Activated CD8-positive, alpha-beta memory T cell treated with anti-CD3 and anti-CD28 coated beads, Interleukin-2, amount 50 U/mL, for 48 hours (primary cell): ENCODE measurements around the gene GOLGA6A.
"Not testable (repeated sequence)": the region's sequence is repeated elsewhere in the genome, so short reads cannot be mapped to it uniquely, and the experiment has no call there.

Experiments
- DNase-seq: peaks from one replicate; pipeline ENCODE4 v3.0.0-alpha.2; 2020

The GOLGA6A gene

GRCh38 chr15:74099963-74100733 is 17.8 kb upstream of the GOLGA6A start:
- peak; percentile 93 for DNase-seq

GRCh38 chr15:74096753-74097474 is 14.6 kb upstream of the GOLGA6A start:
- DNase-seq = not testable (repeated sequence)

DNA sequence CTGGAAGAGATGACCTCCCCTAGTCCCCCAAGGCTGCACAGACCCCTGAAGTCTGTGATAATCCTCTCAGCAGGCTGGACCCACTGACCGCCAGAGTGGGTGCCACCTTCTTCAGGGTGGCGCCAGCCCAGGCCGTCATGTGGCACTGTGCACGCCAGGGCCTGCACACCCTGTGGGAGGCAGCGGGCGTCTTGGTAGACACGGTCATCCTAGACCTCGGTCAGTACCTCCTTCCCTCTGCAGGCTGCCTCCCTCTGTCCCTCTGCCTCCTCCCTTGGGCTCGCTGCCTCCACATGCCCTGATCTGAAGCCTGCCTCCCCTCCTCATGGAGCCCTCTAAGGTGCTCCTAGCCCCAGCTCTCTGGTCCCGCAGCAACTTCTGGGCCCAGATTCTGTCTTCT is 13.3 kb upstream of the GOLGA6A start:
- not testable (repeated sequence) for DNase-seq

DNA sequence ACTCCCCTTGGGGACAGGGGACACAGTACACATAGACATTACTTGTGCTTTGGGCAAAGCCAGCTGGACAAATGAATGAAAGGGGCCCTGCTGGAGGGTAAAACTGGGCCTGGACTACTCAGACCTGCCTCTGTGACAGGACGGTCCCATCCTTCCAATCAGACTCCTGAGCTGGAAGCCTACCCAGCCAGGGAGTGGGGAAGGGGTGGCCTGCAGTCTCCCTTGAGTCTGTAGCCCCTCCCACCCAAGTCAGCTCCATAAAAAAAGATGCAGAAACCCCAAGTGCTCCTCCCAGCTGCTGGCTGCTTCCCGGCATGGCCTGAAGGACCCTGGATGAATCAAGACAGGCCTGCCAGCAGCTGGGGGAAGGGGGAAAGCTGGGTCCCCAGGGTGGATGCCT is 12.2 kb upstream of the GOLGA6A start:
- DNase-seq = not testable (repeated sequence)

DNA sequence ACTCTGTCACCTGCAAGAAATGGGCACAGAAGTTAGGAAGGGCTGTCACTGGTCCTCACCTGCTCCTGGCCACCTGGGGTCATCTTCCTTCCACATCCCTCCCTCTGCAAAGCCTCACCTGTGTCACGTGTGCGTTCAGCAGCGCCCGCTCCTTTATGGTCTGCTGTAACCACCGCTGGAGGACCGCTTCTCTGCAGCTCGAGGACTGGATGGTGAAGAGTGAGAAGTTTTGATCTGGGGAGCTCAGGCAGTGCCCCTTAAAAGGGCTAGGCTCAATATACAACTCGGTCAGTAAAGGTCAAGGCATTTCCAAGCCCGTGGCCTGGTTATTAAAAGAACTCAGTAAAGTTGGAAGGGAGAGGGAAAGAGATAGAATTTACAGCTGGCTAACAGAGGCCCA is 6.6 kb downstream of the GOLGA6A start:
- DNase-seq = peak; percentile 20

GRCh38 chr15:74072614-74073337 is 9.6 kb downstream of the GOLGA6A start:
- peak; percentile 70 for DNase-seq

DNA sequence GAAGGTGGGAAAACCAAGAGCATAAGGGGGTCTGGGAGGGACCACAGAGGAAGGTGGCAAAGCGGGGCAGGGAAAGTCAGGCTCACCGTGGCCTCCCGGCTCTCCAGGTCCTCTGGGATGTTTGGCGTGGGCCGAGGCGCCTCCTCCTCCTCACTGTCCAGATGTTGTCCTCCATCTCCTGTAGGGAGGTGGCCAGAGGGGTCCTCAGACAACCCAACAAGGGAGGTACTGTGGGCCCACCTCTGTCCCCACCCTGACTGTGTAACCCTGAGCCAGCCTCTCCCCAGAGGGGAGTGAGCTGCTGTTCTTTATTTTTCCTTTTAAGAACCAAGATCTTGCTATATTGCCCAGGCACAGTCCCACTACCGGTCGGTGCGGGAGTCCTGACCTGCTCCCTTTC is 10.2 kb downstream of the GOLGA6A start:
- DNase-seq = peak; percentile 47

GRCh38 chr15:74071645-74072044 is 10.7 kb downstream of the GOLGA6A start:
- peak; percentile 38 for DNase-seq

DNA sequence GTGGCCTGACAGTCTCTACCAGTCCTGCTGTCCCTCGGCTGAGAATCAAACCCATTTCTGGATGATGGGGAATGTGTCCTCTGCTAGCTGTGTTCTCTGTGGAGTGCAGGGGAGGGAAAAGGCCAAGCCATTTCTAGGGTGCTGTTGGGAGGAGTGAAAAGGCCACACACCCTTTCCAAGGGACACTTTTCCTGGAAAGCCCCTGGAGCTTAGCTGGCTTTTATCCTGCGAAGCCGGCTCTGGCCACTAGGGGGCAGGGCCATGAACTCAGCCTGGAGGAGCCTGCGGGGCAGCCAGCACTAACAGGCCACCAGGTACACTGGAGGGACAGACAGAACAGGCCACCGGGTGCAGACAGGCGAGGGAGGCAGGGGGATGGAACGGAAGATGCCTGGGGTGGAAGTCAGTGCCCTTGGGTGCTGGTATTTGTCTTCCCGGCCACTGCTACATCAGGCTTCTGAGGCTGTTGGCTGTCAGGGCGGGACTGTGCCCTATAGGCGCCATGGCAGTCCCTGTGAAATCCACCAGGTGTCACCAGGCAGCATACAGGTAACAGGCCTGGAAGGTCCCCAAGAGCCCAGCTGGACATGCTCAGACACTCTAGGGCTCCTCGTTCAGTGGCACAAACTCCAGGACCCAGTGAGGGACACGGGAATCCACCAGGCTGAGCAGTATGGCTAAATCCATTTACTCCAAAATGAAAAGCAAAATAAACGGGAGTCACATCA is 16.5 kb downstream of the GOLGA6A start:
- peak; percentile 80 for DNase-seq

- not testable (repeated sequence) for DNase-seq
Measured at GRCh38 chr15:74064822-74065221, 17.5 kb downstream of the GOLGA6A start.

DNA sequence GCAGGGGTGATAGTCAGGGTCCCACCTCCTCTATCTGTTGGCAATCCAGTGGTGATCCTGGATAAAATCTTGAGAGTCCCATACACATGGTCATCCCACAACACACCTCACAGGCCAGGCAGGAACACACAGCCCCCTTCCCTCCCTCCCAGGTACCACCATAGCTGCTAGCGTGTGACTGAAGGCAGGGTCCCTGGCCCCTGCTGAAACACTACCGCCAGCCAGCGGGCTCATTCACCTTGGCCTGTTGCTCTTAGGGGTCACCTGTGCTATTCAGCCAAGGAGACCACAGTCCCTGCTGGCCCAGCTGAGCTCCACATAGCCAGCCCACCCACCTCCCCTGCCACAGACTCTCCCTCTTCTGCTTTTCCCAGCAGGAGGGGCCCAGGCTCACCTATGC is 18.2 kb downstream of the GOLGA6A start:
- DNase-seq = not testable (repeated sequence)

GRCh38 chr15:74063425-74064146 is 18.8 kb downstream of the GOLGA6A start:
- DNase-seq = not testable (repeated sequence)

GRCh38 chr15:74062671-74063070 is 19.7 kb downstream of the GOLGA6A start:
- no peak for DNase-seq

DNA sequence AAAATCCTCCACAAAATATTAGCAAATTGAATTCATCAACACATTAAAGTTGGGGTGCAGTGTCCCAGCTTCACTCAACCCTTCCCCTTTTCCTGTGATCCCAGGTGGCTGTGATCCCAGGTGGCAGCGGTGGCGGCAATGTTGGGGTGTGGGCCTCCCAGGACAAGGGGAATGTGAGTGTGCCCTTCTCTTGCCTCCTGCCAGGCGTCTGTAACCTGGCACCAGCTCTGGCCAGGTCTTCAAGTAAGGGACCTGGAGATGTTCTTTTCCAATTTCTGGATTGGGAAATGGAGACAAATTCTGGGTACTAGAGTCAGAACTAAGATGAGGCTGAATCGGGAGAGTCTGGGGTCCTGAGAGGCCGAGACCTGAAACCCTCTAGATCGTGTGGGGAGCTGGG is 20.1 kb downstream of the GOLGA6A start:
- DNase-seq = no peak

- DNase-seq = no peak
Measured at GRCh38 chr15:74060251-74060650, 22.1 kb downstream of the GOLGA6A start.

DNA sequence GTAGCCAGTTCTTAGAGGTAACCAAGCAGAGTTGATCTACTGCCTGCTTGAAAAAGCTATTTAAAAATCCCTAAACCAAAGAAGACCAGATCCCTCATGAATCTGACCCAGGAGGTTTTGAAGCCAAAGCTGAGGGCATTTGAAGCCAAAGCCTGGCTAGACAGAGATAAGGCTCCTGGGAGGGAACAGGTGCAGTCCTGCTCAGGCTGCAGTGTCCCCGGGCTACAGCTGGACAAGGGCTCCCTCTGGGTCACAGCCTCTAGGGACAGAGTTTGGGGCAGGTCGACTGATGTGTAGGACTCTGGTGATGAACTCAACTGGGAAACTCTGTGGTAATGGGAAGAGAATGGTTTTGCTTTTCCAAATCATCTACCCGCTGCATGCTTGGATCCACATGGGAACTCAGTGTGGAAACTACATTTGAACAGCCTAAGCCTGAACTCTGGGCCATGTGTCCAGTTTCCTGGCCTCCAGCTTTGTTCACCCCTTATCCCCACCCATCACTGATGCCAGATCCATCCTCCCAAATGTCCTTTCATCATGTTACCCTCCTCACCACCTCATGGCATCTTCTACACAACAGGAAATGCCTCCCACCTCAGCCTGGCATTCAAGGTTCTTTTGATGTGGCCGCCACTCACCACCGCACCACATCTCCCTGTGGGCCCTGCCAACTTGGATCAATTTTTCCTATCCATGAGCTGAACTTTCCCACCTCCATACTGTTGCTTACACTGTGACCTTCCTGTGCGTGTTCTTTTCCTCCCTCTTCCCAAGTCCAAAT is 23.1 kb downstream of the GOLGA6A start:
- not testable (repeated sequence) for DNase-seq

DNA sequence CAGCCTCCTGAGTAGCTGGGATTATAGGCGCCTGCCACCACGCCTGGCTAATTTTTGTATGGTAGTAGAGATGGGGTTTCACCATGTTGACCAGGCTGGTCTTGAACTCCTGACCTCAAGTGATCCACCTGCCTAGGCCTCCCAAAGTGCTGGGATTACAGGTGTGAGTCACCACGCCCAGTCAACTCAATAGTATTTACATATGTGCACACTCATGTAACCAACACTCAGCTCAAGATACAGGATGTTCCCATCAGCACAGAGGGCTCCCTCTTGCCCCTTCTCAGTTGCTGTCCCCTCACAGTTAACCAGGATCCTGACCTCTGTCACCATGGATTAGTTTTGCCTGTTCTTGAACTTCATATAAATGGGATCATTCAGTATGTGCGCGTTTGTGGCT is 26.0 kb downstream of the GOLGA6A start:
- not testable (repeated sequence) for DNase-seq

DNA sequence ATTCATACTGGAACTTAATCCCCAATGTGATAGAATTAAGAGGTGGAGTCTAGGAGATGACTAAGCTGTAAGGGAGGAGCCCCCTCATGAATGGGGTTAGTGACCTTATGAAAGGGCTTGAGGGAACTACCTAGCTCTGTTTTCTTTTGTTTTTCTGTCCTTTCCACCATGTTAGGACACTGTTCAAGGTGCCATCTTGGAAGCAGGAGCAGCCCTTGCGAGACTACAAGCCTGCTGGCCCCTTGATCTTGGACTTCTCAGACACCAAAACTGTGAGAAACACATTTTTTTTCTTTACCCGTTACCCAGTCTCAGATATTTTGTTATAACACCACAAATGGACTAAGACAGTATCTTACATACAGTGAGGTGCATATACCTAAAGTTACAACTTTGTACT is 26.5 kb downstream of the GOLGA6A start:
- no peak for DNase-seq

- DNase-seq = peak; percentile 87
Measured at GRCh38 chr15:74053941-74054529, 28.3 kb downstream of the GOLGA6A start.

DNA sequence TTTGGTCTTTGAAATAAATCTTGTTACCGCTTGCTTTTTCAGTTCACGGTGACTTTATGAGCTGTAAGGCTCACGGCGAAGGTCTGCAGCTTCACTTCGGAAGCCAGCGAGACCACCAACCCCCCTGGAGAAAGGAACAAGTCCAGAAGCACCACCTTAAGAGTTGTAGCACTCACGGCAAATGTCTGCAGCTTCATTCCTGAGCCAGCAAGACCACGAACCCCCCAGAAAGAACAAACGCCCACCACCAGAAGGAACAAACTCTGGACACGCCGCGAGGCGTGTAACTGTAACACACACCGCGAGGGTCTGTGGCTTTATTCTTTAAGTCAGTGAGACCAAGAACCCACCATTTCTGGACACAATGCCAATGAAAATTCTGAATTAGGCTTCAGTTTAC is 28.8 kb downstream of the GOLGA6A start:
- no peak for DNase-seq
